Breast epithelium (tissue), 4 donors: Measurements from ENCODE around the gene TNFSF9. TPM values are rescaled to one million over a fixed set of nuclear protein-coding genes. Genes with fewer than 3 reads are reported as not detected.

ENCODE experiments used
- DNase-seq, 2 donors: peaks; one replicate each; pipeline ENCODE4 v3.0.0-alpha.2; 2019; ENCODE audit warnings: low spot score in 2 of 2
- H3K27ac ChIP-seq, 2 donors: fragments of 200-600 bp; sonication (generic) in 1 of 2; one replicate each; pipeline ENCODE4 v1.5.1; 2016 to 2019; ENCODE audit warnings: mild to moderate bottlenecking in 1 of 2
- H3K27me3 ChIP-seq, 2 donors: fragments of 200-600 bp; sonication (generic) in 1 of 2; one replicate each; pipeline versions ENCODE4 v1.5.1 to v1.6.0; 2017 to 2019; ENCODE audit warnings: control low read depth in 1 of 2, mild to moderate bottlenecking in 1 of 2
- H3K36me3 ChIP-seq: fragments of 200-600 bp; one replicate; pipeline ENCODE4 v1.5.1; 2019
- H3K4me1 ChIP-seq, 2 donors: fragments of 200-600 bp; sonication (generic); one replicate each; pipeline ENCODE4 v1.5.1; 2016 to 2019; ENCODE audit warnings: control low read depth in 1 of 2
- H3K4me3 ChIP-seq, 3 donors: fragments of 200-600 bp; sonication (generic); 1 replicate in 2 of 3; 2 replicates in 1 of 3; pipeline ENCODE4 v1.5.1; 2016 to 2019; ENCODE audit warnings: mild to moderate bottlenecking in 3 of 3, moderate library complexity in 2 of 3
- H3K9me3 ChIP-seq, 2 donors: fragments of 200-600 bp; sonication (generic) in 1 of 2; one replicate each; pipeline ENCODE4 v1.5.1; 2016 to 2019; ENCODE audit warnings: control low read depth in 1 of 2
- POLR2A ChIP-seq: fragments of 450-650 bp; IDR thresholded peaks from one replicate; pipeline ENCODE4 v1.6.1; 2016; ENCODE audit warnings: antibody characterized with exemption, mild to moderate bottlenecking, moderate library complexity
- POLR2AphosphoS5 ChIP-seq, 3 donors: sonication (generic); formaldehyde crosslinking; IDR thresholded peaks; one replicate each; pipeline ENCODE4 v1.6.1; 2017; ENCODE audit warnings: antibody characterized with exemption in 3 of 3
- intact Hi-C: fragments of 100-400 bp; cut with DNase I; formaldehyde crosslinking; loops from one replicate; pipeline ENCODE4 v1.15.1; 2023; ENCODE audit warnings: low total_unique reads
- total RNA-seq, 3 donors: library from RNA; depleted of rRNA; stranded (reverse); fragments of >200 nt; gene quantifications; one replicate each; pipeline ENCODE4 v1.1.0, GENCODE V29; 2016
- TF ChIP-seq, protein P1 (sequence below), 3 donors: fragments of 450-650 bp; IDR thresholded peaks; one replicate each; pipeline ENCODE4 v1.5.1; 2016 to 2017; ENCODE audit warnings: antibody characterized with exemption in 3 of 3, mild to moderate bottlenecking in 3 of 3, moderate library complexity in 3 of 3

Gene TNFSF9
- total RNA-seq, 3 donors from 2014 or later: 0.33 to 1.6 (median 0.44) TPM

DNA sequence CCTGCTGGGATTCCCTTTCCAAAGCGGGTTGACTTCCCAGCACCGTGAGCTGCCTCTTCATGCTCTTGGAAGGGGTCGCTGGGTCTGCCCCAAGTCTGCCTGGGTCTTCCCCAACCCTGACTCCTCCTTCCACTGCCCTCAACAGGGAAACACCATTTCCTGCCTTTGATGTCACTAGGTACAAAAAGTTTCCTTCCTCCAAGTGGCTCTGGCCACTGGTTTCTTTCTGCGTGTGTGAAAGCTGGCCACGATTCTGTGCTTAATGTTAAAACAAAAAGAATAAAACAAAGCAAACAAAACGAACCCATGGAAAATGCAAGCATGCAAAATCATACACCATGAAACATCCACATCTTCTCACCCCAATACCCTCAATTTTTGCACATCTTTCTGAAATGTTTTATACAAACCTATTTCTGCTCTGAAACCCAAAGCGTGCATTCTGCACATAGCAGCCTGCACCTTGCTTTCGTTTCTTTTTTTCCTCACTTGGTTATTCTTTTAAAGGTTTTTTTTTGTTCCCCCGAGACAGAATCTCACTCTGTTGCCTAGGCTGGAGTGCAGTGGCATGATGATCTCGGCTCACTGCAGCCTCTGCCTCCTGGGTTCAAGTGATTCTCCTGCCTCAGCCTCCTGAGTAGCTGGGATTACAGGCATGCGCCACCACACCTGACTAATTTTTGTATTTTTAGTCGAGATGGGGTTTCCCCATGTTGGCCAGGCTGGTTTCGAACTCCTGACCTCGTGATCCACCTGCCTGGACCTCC lies 12.5 kb upstream of the TNFSF9 start:
- no peak for DNase-seq
- TF ChIP-seq, protein P1, sequence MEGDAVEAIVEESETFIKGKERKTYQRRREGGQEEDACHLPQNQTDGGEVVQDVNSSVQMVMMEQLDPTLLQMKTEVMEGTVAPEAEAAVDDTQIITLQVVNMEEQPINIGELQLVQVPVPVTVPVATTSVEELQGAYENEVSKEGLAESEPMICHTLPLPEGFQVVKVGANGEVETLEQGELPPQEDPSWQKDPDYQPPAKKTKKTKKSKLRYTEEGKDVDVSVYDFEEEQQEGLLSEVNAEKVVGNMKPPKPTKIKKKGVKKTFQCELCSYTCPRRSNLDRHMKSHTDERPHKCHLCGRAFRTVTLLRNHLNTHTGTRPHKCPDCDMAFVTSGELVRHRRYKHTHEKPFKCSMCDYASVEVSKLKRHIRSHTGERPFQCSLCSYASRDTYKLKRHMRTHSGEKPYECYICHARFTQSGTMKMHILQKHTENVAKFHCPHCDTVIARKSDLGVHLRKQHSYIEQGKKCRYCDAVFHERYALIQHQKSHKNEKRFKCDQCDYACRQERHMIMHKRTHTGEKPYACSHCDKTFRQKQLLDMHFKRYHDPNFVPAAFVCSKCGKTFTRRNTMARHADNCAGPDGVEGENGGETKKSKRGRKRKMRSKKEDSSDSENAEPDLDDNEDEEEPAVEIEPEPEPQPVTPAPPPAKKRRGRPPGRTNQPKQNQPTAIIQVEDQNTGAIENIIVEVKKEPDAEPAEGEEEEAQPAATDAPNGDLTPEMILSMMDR (IDR thresholded peaks at IDR 0.05): no peak
- TF ChIP-seq POLR2AphosphoS5 (IDR thresholded peaks at IDR 0.05) (no peak), POLR2A (no peak)
- intact Hi-C loops: no loop called here
- Histone ChIP-seq H3K4me3 (no peak overlapping the region), H3K9me3 (no peaks in the 10 kb centered on the region), H3K4me1 (no peaks in the 10 kb centered on the region), H3K27me3 (no peaks in the 10 kb centered on the region), H3K36me3 (no peaks in the 10 kb centered on the region), H3K27ac (no peak overlapping the region)

DNA sequence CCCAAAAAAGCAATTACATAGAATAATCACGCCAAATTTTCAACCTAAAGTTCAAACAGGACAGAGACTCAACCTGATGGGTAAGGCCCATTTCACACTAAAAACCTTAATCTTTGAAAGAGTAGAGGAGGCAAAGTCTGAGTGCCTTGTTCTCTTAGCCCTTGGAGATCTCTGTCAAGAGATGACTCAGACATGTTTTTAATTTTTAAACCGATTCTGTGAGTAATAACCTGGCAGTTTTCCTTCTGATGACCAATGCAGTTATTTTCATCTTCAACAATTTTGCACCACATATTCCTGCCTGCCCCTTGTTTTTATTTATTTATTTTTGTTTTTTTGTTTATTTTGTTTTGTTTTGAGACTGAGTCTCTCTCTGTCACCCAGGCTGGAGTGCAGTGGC lies 11.5 kb upstream of the TNFSF9 start:
- no peaks in the 10 kb centered on the region for H3K4me1 ChIP-seq
- H3K4me3 ChIP-seq: no peak overlapping the region
- intact Hi-C loops: no loop called here
- TF ChIP-seq POLR2AphosphoS5 (IDR thresholded peaks at IDR 0.05): no peak
- no peak for TF ChIP-seq POLR2A
- TF ChIP-seq, protein P1 (IDR thresholded peaks at IDR 0.05): no peak
- H3K27ac ChIP-seq: no peak overlapping the region
- no peaks in the 10 kb centered on the region for H3K9me3 ChIP-seq
- no peaks in the 10 kb centered on the region for H3K27me3 ChIP-seq
- no peak for DNase-seq
- H3K36me3 ChIP-seq: no peaks in the 10 kb centered on the region

DNA sequence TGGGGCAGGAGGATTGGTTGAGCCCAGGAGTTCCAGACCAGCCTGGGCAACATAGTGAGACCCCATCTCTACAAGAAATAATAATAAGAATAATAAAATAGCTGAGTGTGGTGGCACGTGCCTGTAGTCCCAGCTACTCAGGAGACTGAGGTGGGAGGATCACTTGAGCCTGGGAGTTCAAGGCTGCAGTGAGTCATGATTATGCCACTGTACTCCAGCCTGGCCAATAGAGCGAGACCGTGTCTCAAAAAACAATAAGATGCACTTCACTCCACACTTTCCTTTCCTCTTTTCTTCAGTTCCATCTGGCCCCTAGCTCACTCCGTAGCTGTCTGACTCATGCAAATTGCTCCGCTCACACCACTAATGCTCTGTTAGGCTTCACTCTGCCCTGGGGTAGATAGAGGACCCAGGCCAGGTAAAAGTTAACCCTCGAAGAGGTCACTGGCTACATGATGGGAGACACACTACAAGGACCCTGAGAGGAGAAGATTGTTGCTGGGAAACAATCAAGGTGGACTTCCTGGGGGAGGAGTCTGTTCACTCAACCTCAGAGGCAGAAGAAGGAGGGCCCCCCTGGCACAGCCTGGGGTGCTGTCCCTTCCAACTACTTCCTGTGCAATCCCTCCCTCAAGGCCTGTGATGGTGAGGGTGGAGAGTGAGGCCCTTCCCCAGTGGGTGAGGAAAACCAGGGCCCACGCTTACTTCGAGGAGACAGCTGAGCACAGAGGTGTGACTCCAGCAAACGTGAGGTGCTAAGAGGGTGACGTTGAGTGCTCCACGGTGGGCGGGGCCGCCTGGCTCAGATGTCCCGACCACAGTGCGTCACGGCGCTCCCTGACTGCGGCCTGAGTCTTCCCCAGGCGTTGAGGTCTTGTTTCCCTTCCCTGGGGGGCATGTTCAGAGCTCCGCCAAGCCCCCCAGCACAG lies 8.8 kb upstream of the TNFSF9 start:
- no peak overlapping the region for H3K27ac ChIP-seq
- no peaks in the 10 kb centered on the region for H3K9me3 ChIP-seq
- no peaks in the 10 kb centered on the region for H3K36me3 ChIP-seq
- no peak overlapping the region for H3K4me3 ChIP-seq
- H3K4me1 ChIP-seq: no peaks in the 10 kb centered on the region
- DNase-seq: no peak
- no peaks in the 10 kb centered on the region for H3K27me3 ChIP-seq
- intact Hi-C loops: no loop called here
- TF ChIP-seq POLR2A (no peak), POLR2AphosphoS5 (IDR thresholded peaks at IDR 0.05) (no peak)
- TF ChIP-seq, protein P1 (IDR thresholded peaks at IDR 0.05): no peak

DNA sequence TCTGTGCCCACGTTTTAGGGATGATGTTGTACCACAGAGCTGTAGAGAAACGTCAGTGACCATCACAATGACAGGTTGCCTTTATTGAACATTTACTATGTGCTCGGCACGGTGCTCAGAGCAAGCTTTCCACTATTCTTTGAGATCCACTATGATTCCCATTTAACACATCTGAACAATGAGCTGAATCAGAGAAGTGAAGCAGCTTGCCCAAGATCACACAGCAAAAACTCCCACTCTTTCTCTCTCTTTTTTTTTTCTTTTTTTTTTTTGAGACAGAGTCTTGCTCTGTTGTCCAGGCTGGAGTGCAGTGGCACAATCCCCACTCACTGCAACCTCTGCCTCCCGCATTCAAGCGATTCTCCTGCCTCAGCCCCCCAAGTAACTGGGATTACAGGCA lies 8.1 kb upstream of the TNFSF9 start:
- Histone ChIP-seq H3K36me3 (no peaks in the 10 kb centered on the region), H3K27ac (no peak overlapping the region), H3K9me3 (no peaks in the 10 kb centered on the region), H3K4me3 (no peak overlapping the region), H3K27me3 (no peaks in the 10 kb centered on the region), H3K4me1 (no peaks in the 10 kb centered on the region)
- no peak for DNase-seq
- TF ChIP-seq, protein P1 (IDR thresholded peaks at IDR 0.05): no peak
- no peak for TF ChIP-seq POLR2A
- TF ChIP-seq POLR2AphosphoS5 (IDR thresholded peaks at IDR 0.05): no peak
- intact Hi-C loops: loop anchor here (1.0 kb wide), 1 partner anchor 20 kb away; no protein-coding TSS in a partner anchor

DNA sequence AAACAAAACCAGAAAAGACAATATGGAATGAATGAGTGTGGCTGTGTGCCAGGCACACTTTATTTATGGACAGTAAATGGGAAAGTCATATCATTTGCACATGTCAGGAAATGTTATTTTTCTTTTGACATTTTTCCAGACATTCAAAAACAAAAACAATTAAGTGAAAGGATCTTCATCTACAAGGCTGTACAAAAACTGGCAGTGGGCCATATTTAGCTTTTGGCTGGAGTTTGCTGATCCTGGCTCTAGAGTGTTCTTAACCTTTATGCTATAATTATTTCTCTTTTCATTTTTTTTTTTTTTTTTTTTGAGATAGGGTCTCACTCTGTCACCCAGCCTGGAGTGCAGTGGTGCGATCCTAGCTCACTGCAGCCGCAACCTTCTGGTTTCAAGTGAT lies 6.5 kb upstream of the TNFSF9 start:
- TF ChIP-seq POLR2A: no peak
- TF ChIP-seq POLR2AphosphoS5 (IDR thresholded peaks at IDR 0.05): no peak
- TF ChIP-seq, protein P1 (IDR thresholded peaks at IDR 0.05): no peak
- intact Hi-C loops: no loop called here
- no peaks in the 10 kb centered on the region for H3K4me1 ChIP-seq
- no peaks in the 10 kb centered on the region for H3K27me3 ChIP-seq
- no peaks in the 10 kb centered on the region for H3K36me3 ChIP-seq
- no peaks in the 10 kb centered on the region for H3K9me3 ChIP-seq
- no peak overlapping the region for H3K4me3 ChIP-seq
- no peak for DNase-seq
- H3K27ac ChIP-seq: no peak overlapping the region
